Measurements from ENCODE around the gene TDRD12. TPM values are rescaled to one million over a fixed set of nuclear protein-coding genes. Genes with fewer than 3 reads are reported as not detected.
"Not testable (repeated sequence)": the region's sequence is repeated elsewhere in the genome, so short reads cannot be mapped to it uniquely, and the experiment has no call there.

The TDRD12 gene
- total RNA-seq, 1 donor from 2014 or later: 0.74 TPM

GRCh38 chr19:32720936-32721250 lies 1.3 kb downstream of the TDRD12 start:
- no peaks in the 10 kb centered on the region for H3K27me3 ChIP-seq
- TF ChIP-seq POLR2AphosphoS5 (IDR thresholded peaks at IDR 0.05; ENCODE audit: insufficient read depth in 1 of 2, low read depth in 1 of 2) (no peak), POLR2A (IDR thresholded peaks at IDR 0.05) (no peak), CTCF (IDR thresholded peaks at IDR 0.05) (no peak)
- H3K4me3 ChIP-seq: no peak overlapping the region
- no peak overlapping the region for H3K27ac ChIP-seq
- H3K4me1 ChIP-seq: no peaks in the 10 kb centered on the region
- H3K36me3 ChIP-seq: peaks cover 0 to 4% of the 10 kb centered on the region in 2 donors
- DNase-seq (ENCODE audit: extremely low spot score in 2 of 2): no peak
- H3K9me3 ChIP-seq: no peaks in the 10 kb centered on the region
- intact Hi-C loops (cut with DNase I): no loop called here

GRCh38 chr19:32735936-32736335 lies 16.4 kb downstream of the TDRD12 start:
- H3K4me1 ChIP-seq: no peaks in the 10 kb centered on the region
- no peaks in the 10 kb centered on the region for H3K9me3 ChIP-seq
- intact Hi-C loops (cut with DNase I): no loop called here
- H3K4me3 ChIP-seq: no peak overlapping the region
- no peak for DNase-seq (ENCODE audit: extremely low spot score in 2 of 2)
- H3K36me3 ChIP-seq: no peaks in the 10 kb centered on the region
- no peaks in the 10 kb centered on the region for H3K27me3 ChIP-seq
- no peak overlapping the region for H3K27ac ChIP-seq
- TF ChIP-seq POLR2AphosphoS5 (IDR thresholded peaks at IDR 0.05; ENCODE audit: insufficient read depth in 1 of 2, low read depth in 1 of 2) (no peak), CTCF (IDR thresholded peaks at IDR 0.05) (no peak)

- Histone ChIP-seq H3K27ac (no peak overlapping the region), H3K4me3 (no peak overlapping the region), H3K27me3 (no peaks in the 10 kb centered on the region), H3K4me1 (no peaks in the 10 kb centered on the region), H3K9me3 (no peaks in the 10 kb centered on the region), H3K36me3 (no peaks in the 10 kb centered on the region)
- intact Hi-C loops (cut with DNase I): no loop called here
- no peak for TF ChIP-seq POLR2A (IDR thresholded peaks at IDR 0.05)
- no peak for TF ChIP-seq CTCF (IDR thresholded peaks at IDR 0.05)
- no peak for TF ChIP-seq POLR2AphosphoS5 (IDR thresholded peaks at IDR 0.05; ENCODE audit: insufficient read depth in 1 of 2, low read depth in 1 of 2)
- no peak for DNase-seq (ENCODE audit: extremely low spot score in 2 of 2)
These were observed 23.5 kb downstream of the TDRD12 start for GRCh38 chr19:32743021-32743420.

GRCh38 chr19:32743447-32743846 lies 23.9 kb downstream of the TDRD12 start:
- DNase-seq (ENCODE audit: extremely low spot score in 2 of 2): no peak
- H3K4me3 ChIP-seq: no peak overlapping the region
- no peaks in the 10 kb centered on the region for H3K36me3 ChIP-seq
- intact Hi-C loops (cut with DNase I): no loop called here
- no peak overlapping the region for H3K27ac ChIP-seq
- no peaks in the 10 kb centered on the region for H3K27me3 ChIP-seq
- TF ChIP-seq POLR2A (IDR thresholded peaks at IDR 0.05) (no peak), POLR2AphosphoS5 (IDR thresholded peaks at IDR 0.05; ENCODE audit: insufficient read depth in 1 of 2, low read depth in 1 of 2) (no peak), CTCF (IDR thresholded peaks at IDR 0.05) (no peak)
- H3K4me1 ChIP-seq: no peaks in the 10 kb centered on the region
- H3K9me3 ChIP-seq: no peaks in the 10 kb centered on the region

- DNase-seq (ENCODE audit: extremely low spot score in 2 of 2): no peak
- Histone ChIP-seq H3K4me1 (no peaks in the 10 kb centered on the region), H3K4me3 (no peak overlapping the region), H3K9me3 (no peaks in the 10 kb centered on the region), H3K36me3 (no peaks in the 10 kb centered on the region), H3K27ac (no peak overlapping the region), H3K27me3 (no peaks in the 10 kb centered on the region)
- TF ChIP-seq POLR2A (IDR thresholded peaks at IDR 0.05) (no peak), CTCF (IDR thresholded peaks at IDR 0.05) (no peak), POLR2AphosphoS5 (IDR thresholded peaks at IDR 0.05; ENCODE audit: insufficient read depth in 1 of 2, low read depth in 1 of 2) (no peak)
- intact Hi-C loops (cut with DNase I): no loop called here
These were observed 25.2 kb downstream of the TDRD12 start for GRCh38 chr19:32744555-32745325.

GRCh38 chr19:32745594-32746251 lies 26.2 kb downstream of the TDRD12 start:
- H3K27ac ChIP-seq; H3K27me3 ChIP-seq; H3K9me3 ChIP-seq; H3K4me1 ChIP-seq; DNase-seq (ENCODE audit: extremely low spot score in 2 of 2); H3K36me3 ChIP-seq; intact Hi-C loops (cut with DNase I); H3K4me3 ChIP-seq: not testable (repeated sequence)

GRCh38 chr19:32746631-32747196 lies 27.1 kb downstream of the TDRD12 start:
- H3K27ac ChIP-seq; H3K36me3 ChIP-seq; H3K9me3 ChIP-seq; H3K4me3 ChIP-seq; H3K4me1 ChIP-seq; DNase-seq (ENCODE audit: extremely low spot score in 2 of 2); H3K27me3 ChIP-seq; intact Hi-C loops (cut with DNase I): not testable (repeated sequence)
